IMR-90 (cell line): ENCODE data around the gene PHF21B. TPM values are rescaled to one million over a fixed set of nuclear protein-coding genes. Genes with fewer than 3 reads are reported as not detected.

Source experiments
- ATAC-seq: fragments of 200-7000 bp; cut with Tn5 transposase; 2 replicates; pipeline ENCODE4 v1.9.1; 2020; ENCODE audit warnings: low read depth, mild to moderate bottlenecking, moderate library complexity
- BruUV-seq: library from RNA; stranded (reverse); fragments of 400-500 nt; replicated peaks from 2 replicates; lab custom pipeline; 2021; lab: Mats Ljungman, UMichigan
- CTCF ChIA-PET: fragments of 300-600 bp; formaldehyde crosslinking; extraction: SDS; loops from one replicate; lab custom pipeline; 2021; ENCODE audit warnings: antibody characterized with exemption; lab: Yijun Ruan, JAX
- POLR2A ChIA-PET: fragments of 300-600 bp; sonication (Branson Sonifier 250); formaldehyde crosslinking; loops from one replicate; lab custom pipeline; 2022; ENCODE audit warnings: antibody characterized with exemption; ENCODE audit not compliant: unreplicated experiment; lab: Charles Lee
- DNase-seq: peaks from one replicate; pipeline ENCODE4 v3.0.0; 2013
- H2AFZ ChIP-seq: replicated peaks from 2 replicates; pipeline ENCODE3; 2013; ENCODE audit warnings: low read length, mild to moderate bottlenecking; ENCODE audit not compliant: poor library complexity
- H2AK5ac ChIP-seq: 2 replicates; pipeline ENCODE4 v1.6.1; 2013; ENCODE audit warnings: low read depth, low read length, inconsistent platforms
- H2AK9ac ChIP-seq: replicated peaks from 2 replicates; pipeline ENCODE3; 2013; ENCODE audit warnings: mild to moderate bottlenecking, low read depth, low read length, moderate library complexity; ENCODE audit not compliant: poor library complexity
- H2BK120ac ChIP-seq: 2 replicates; pipeline ENCODE4 v1.6.1; 2013; ENCODE audit warnings: low read depth, low read length, inconsistent platforms
- H2BK15ac ChIP-seq: 3 replicates; pipeline ENCODE4 v1.6.1; 2013; ENCODE audit warnings: low read depth, low read length, inconsistent platforms
- H2BK20ac ChIP-seq: 2 replicates; pipeline ENCODE4 v1.6.1; 2013; ENCODE audit warnings: low read depth, mild to moderate bottlenecking, inconsistent platforms, low read length, moderate library complexity
- H2BK5ac ChIP-seq: 2 replicates; pipeline ENCODE4 v1.6.1; 2013; ENCODE audit warnings: mild to moderate bottlenecking, low read depth, low read length, inconsistent platforms; ENCODE audit not compliant: poor library complexity, severe bottlenecking
- H3K14ac ChIP-seq: replicated peaks from 2 replicates; pipeline ENCODE4 v1.6.1; 2013; ENCODE audit warnings: low read depth, low read length, inconsistent platforms
- H3K18ac ChIP-seq: 2 replicates; pipeline ENCODE4 v1.6.1; 2013; ENCODE audit warnings: low read depth, low read length, control low read depth
- H3K23ac ChIP-seq: 2 replicates; pipeline ENCODE4 v1.6.1; 2013; ENCODE audit warnings: low read depth, low read length, inconsistent platforms
- H3K27ac ChIP-seq: 2 replicates; pipeline ENCODE4 v1.5.1; 2013; ENCODE audit warnings: mild to moderate bottlenecking, control low read depth, low read length; ENCODE audit not compliant: insufficient read depth
- H3K27me3 ChIP-seq: 2 replicates; pipeline ENCODE4 v1.6.1; 2013; ENCODE audit warnings: low read length; ENCODE audit not compliant: control insufficient read depth, insufficient read depth
- H3K36me3 ChIP-seq: 2 replicates; pipeline ENCODE4 v1.6.1; 2013; ENCODE audit warnings: low read length, mixed read lengths; ENCODE audit not compliant: control insufficient read depth, insufficient read depth
- H3K4ac ChIP-seq: 2 replicates; pipeline ENCODE4 v1.6.1; 2013; ENCODE audit warnings: low read depth, low read length, inconsistent platforms
- H3K4me1 ChIP-seq: 2 replicates; pipeline ENCODE4 v1.6.1; 2013; ENCODE audit warnings: low read length, mixed read lengths; ENCODE audit not compliant: control insufficient read depth, insufficient read depth
- H3K4me2 ChIP-seq: 2 replicates; pipeline ENCODE4 v1.6.1; 2013; ENCODE audit warnings: low read depth, mild to moderate bottlenecking, control low read depth, low read length, moderate library complexity
- H3K4me3 ChIP-seq: 2 replicates; pipeline ENCODE4 v1.5.1; 2013; ENCODE audit warnings: low read depth, mild to moderate bottlenecking, control low read depth, low read length, moderate library complexity; ENCODE audit not compliant: insufficient read depth
- H3K56ac ChIP-seq: 2 replicates; pipeline ENCODE4 v1.6.1; 2013; ENCODE audit warnings: low read length, inconsistent platforms; ENCODE audit not compliant: insufficient read depth; ENCODE audit errors: extremely low read depth
- H3K79me1 ChIP-seq, 2 experiments: 2 replicates each; pipeline ENCODE4 v1.6.1; 2013; ENCODE audit warnings: low read length in 2 of 2, inconsistent platforms in 1 of 2, low read depth in 1 of 2
- H3K9ac ChIP-seq: 2 replicates; pipeline ENCODE4 v1.6.1; 2013; ENCODE audit warnings: low read depth, low read length, control low read depth
- H3K9me1 ChIP-seq: 2 replicates; pipeline ENCODE4 v1.6.1; 2013; ENCODE audit warnings: low read length, inconsistent platforms; ENCODE audit not compliant: insufficient read depth
- H3K9me3 ChIP-seq: 2 replicates; pipeline ENCODE4 v1.6.1; 2013; ENCODE audit warnings: low read length; ENCODE audit not compliant: control insufficient read depth, insufficient read depth
- H4K20me1 ChIP-seq: 2 replicates; pipeline ENCODE4 v1.6.1; 2013; ENCODE audit warnings: low read length, inconsistent platforms; ENCODE audit not compliant: insufficient read depth
- H4K5ac ChIP-seq: 2 replicates; pipeline ENCODE4 v1.6.1; 2013; ENCODE audit warnings: mild to moderate bottlenecking, low read depth, low read length, control low read depth
- H4K8ac ChIP-seq, 2 experiments: 2 replicates each; pipeline ENCODE4 v1.6.1; 2013; ENCODE audit warnings: low read depth in 2 of 2, low read length in 2 of 2, control low read depth in 1 of 2, inconsistent platforms in 1 of 2
- H4K91ac ChIP-seq: 2 replicates; pipeline ENCODE4 v1.6.1; 2013; ENCODE audit warnings: low read depth, low read length, inconsistent platforms; ENCODE audit not compliant: insufficient read depth
- CEBPB ChIP-seq: IDR thresholded peaks from 2 replicates; pipeline ENCODE4 v1.6.1; 2012; ENCODE audit warnings: low read depth, low read length, improper control_type of control experiment
- CHD1 ChIP-seq: IDR thresholded peaks from 2 replicates; pipeline ENCODE4 v1.6.1; 2012; ENCODE audit warnings: low read depth, low read length, improper control_type of control experiment
- CTCF ChIP-seq: conservative IDR thresholded peaks from 2 replicates; pipeline ENCODE4 v1.5.1; 2012; ENCODE audit warnings: mild to moderate bottlenecking, low read depth, low read length, improper control_type of control experiment
- MAFK ChIP-seq: IDR thresholded peaks from 2 replicates; pipeline ENCODE4 v1.6.1; 2012; ENCODE audit warnings: low read depth, low read length, improper control_type of control experiment
- MAZ ChIP-seq: IDR thresholded peaks from 2 replicates; pipeline ENCODE4 v1.6.1; 2012; ENCODE audit warnings: low read depth, mild to moderate bottlenecking, low read length, improper control_type of control experiment, moderate library complexity, borderline replicate concordance
- POLR2A ChIP-seq: IDR thresholded peaks from 2 replicates; pipeline ENCODE4 v1.6.1; 2012; ENCODE audit warnings: mild to moderate bottlenecking, low read depth, low read length
- RAD21 ChIP-seq: IDR thresholded peaks from 2 replicates; pipeline ENCODE4 v1.6.1; 2012; ENCODE audit warnings: low read length, improper control_type of control experiment
- RCOR1 ChIP-seq: IDR thresholded peaks from 2 replicates; pipeline ENCODE4 v1.6.1; 2012; ENCODE audit warnings: mild to moderate bottlenecking, low read length, improper control_type of control experiment; ENCODE audit not compliant: insufficient replicate concordance
- RFX5 ChIP-seq: IDR thresholded peaks from 2 replicates; pipeline ENCODE4 v1.8.0; 2012; ENCODE audit warnings: low read depth, mild to moderate bottlenecking, low read length, moderate library complexity
- SMC3 ChIP-seq: fragments of 150-350 bp; IDR thresholded peaks from 2 replicates; pipeline ENCODE4 v1.6.1; 2016; ENCODE audit warnings: low read depth, mild to moderate bottlenecking, antibody characterized with exemption, low read length, moderate library complexity
- WGBS, 2 experiments: methylation state at CpG; one replicate each; pipeline versions ENCODE4 v1.1.5 to v1.1.7; 2013; ENCODE audit warnings: missing lambda C conversion rate in 2 of 2; ENCODE audit not compliant: insufficient read length in 1 of 2; ENCODE audit errors: extremely low coverage in 2 of 2; 5-methylcytosine and 5-hydroxymethylcytosine counted together
- dilution Hi-C: fragments of 300-500 bp; cut with HindIII; formaldehyde crosslinking; loops from one replicate; pipeline ENCODE4 v1.14.3; 2018; ENCODE audit warnings: low sequenced_read_pairs; ENCODE audit not compliant: unreplicated experiment
- in situ Hi-C: fragments of 300-500 bp; cut with MboI; formaldehyde crosslinking; loops from 3 replicates; pipeline ENCODE4 v1.14.3; 2019; ENCODE audit warnings: low sequenced_read_pairs, inconsistent platforms, mixed read lengths
- intact Hi-C: fragments of 100-400 bp; cut with micrococcal nuclease; formaldehyde crosslinking; loops from 2 replicates; pipeline ENCODE4 v1.10.0; 2022
- polyA plus RNA-seq, 3 experiments: library from polyadenylated mRNA; depleted of rRNA; stranded (reverse); fragments of >200 nt; gene quantifications; 2 replicates each; pipeline ENCODE4 v1.2.3, GENCODE V29; 2012; ENCODE audit warnings: low replicate concordance in 1 of 3
- total RNA-seq: library from RNA; depleted of rRNA; stranded (reverse); fragments of >200 nt; gene quantifications from 2 replicates; pipeline ENCODE4 v1.2.3, GENCODE V29; 2012

The PHF21B gene
- total and polyA plus RNA-seq, 2 of the 4 experiments (the other 2 are of a cell fraction), result 0.02 TPM; not detected in 1

- no peak for TF ChIP-seq CHD1
These were observed 96.4 kb downstream of the PHF21B start (continued) for GRCh38 chr22:44913198-44913983.

GRCh38 chr22:44909241-44909640 is 100.6 kb downstream of the PHF21B start:
- H3K4me1 ChIP-seq, result no peaks in the 10 kb centered on the region
- no peaks in the 10 kb centered on the region for H3K79me1 ChIP-seq
- BruUV-seq, result no TSS peak
- ChIA-PET CTCF (no interaction called here), POLR2A (no interaction called here)
- H3K9me1 ChIP-seq, result no peaks in the 10 kb centered on the region
- no peak overlapping the region for H3K9ac ChIP-seq
- H3K14ac ChIP-seq, result no peak overlapping the region
- H3K27me3 ChIP-seq, result peaks cover 7% of the 10 kb centered on the region; the same call in 1 of the 2 replicates
- no peak overlapping the region for H3K4ac ChIP-seq
- no peak overlapping the region for H3K4me3 ChIP-seq
- intact Hi-C loops (no loop called here), in situ Hi-C loops (no loop called here), dilution Hi-C loops (no loop called here)
- H3K18ac ChIP-seq, result no peak overlapping the region
- DNase-seq (no peak), ATAC-seq (no peak)
- H2BK5ac ChIP-seq, result no peak overlapping the region
- H3K4me2 ChIP-seq, result no peak overlapping the region
- no peaks in the 10 kb centered on the region for H3K36me3 ChIP-seq
- H2AK9ac ChIP-seq, result no peak overlapping the region
- H2AK5ac ChIP-seq, result no peak overlapping the region
- WGBS, 2 experiments, result 68% methylated on average over 4 of the region's 6 CpGs; no CpG with 5 or more reads in 1 of the 2 experiments
- H2BK20ac ChIP-seq, result no peak overlapping the region
- H2BK15ac ChIP-seq, result no peak overlapping the region
- no peak overlapping the region for H4K91ac ChIP-seq
- H4K8ac ChIP-seq, result no peak overlapping the region
- H3K23ac ChIP-seq, result no peak overlapping the region
- no peak overlapping the region for H3K56ac ChIP-seq
- TF ChIP-seq MAZ, result no peak
- TF ChIP-seq CTCF, result no peak
- TF ChIP-seq RFX5, result no peak
- no peak for TF ChIP-seq RCOR1
- TF ChIP-seq SMC3, result no peak
- TF ChIP-seq POLR2A, result no peak
- no peak for TF ChIP-seq MAFK
- no peak for TF ChIP-seq RAD21
- no peak for TF ChIP-seq CEBPB
- TF ChIP-seq CHD1, result no peak
- H3K27ac ChIP-seq, result no peak overlapping the region
- 0 out of 2 replicates have a peak, but pooled peaks cover 2% of the 10 kb centered on the region for H3K9me3 ChIP-seq
- H2BK120ac ChIP-seq, result no peak overlapping the region
- H4K20me1 ChIP-seq, result no peaks in the 10 kb centered on the region
- no peak overlapping the region for H2AFZ ChIP-seq
- H4K5ac ChIP-seq, result no peak overlapping the region
